Stimulated activated CD8-positive, alpha-beta memory T cell treated with anti-CD3 and anti-CD28 coated beads, Interleukin-7, amount 100 ng/mL, for 24 hours (primary cell): Measurements from ENCODE around the gene VAC14.
"Not testable (repeated sequence)": the region's sequence is repeated elsewhere in the genome, so short reads cannot be mapped to it uniquely, and the experiment has no call there.

ENCODE experiments used
- DNase-seq: peaks from one replicate; pipeline ENCODE4 v3.0.0-alpha.2; 2020; ENCODE audit warnings: low read depth

VAC14 gene

GRCh38 chr16:70680495-70681381, 120.2 kb downstream of the VAC14 start:
- DNase-seq, result no peak

GRCh38 chr16:70679671-70680494, 121.1 kb downstream of the VAC14 start:
- no peak for DNase-seq

GRCh38 chr16:70678898-70679670, 121.9 kb downstream of the VAC14 start:
- no peak for DNase-seq

GRCh38 chr16:70678121-70678897, 122.6 kb downstream of the VAC14 start:
- no peak for DNase-seq

GRCh38 chr16:70677499-70678120, 123.3 kb downstream of the VAC14 start:
- no peak for DNase-seq

GRCh38 chr16:70676675-70677498, 124.1 kb downstream of the VAC14 start:
- DNase-seq, result no peak

GRCh38 chr16:70675851-70676513, 125.0 kb downstream of the VAC14 start:
- DNase-seq, result no peak

- DNase-seq, result no peak
Observed at GRCh38 chr16:70674221-70675014, 126.5 kb downstream of the VAC14 start.

- DNase-seq, result not testable (repeated sequence)
Observed at GRCh38 chr16:70670938-70671337, 130.0 kb downstream of the VAC14 start.

GRCh38 chr16:70670175-70670574, 130.8 kb downstream of the VAC14 start:
- no peak for DNase-seq

- no peak for DNase-seq
Observed at GRCh38 chr16:70665806-70666735, 134.9 kb downstream of the VAC14 start.

- no peak for DNase-seq
Observed at GRCh38 chr16:70665113-70665694, 135.8 kb downstream of the VAC14 start.

GRCh38 chr16:70664325-70665112, 136.4 kb downstream of the VAC14 start:
- DNase-seq, result no peak

- no peak for DNase-seq
Observed at GRCh38 chr16:70663524-70664324, 137.2 kb downstream of the VAC14 start.

GRCh38 chr16:70662991-70663523, 137.9 kb downstream of the VAC14 start:
- no peak for DNase-seq
